Left kidney (tissue), 2 donors: Measurements from ENCODE around the gene MUCL3. TPM values are rescaled to one million over a fixed set of nuclear protein-coding genes. Genes with fewer than 3 reads are reported as not detected.
"Not testable (repeated sequence)": the region's sequence is repeated elsewhere in the genome, so short reads cannot be mapped to it uniquely, and the experiment has no call there.

Experiments used
- DNase-seq: peaks from one replicate; pipeline ENCODE4 v3.0.0-alpha.2; 2013
- polyA plus RNA-seq: library from polyadenylated mRNA; unstranded; fragments of 120-200 nt; gene quantifications from one replicate; pipeline ENCODE4 v1.2.1, GENCODE V29; 2013; ENCODE audit not compliant: insufficient read length

The MUCL3 gene
- polyA plus RNA-seq, 1 donor: 0.10 TPM

GRCh38 chr6:30939473-30939872 is 1.3 kb upstream of the MUCL3 start:
- no peak for DNase-seq

- peak; percentile 81 for DNase-seq
These were observed 1.7 kb downstream of the MUCL3 start for GRCh38 chr6:30942338-30943060.

GRCh38 chr6:30944051-30944450 is 3.3 kb downstream of the MUCL3 start:
- no peak for DNase-seq

- no peak for DNase-seq
These were observed 4.5 kb downstream of the MUCL3 start for GRCh38 chr6:30945281-30945680.

- no peak for DNase-seq
These were observed 6.5 kb downstream of the MUCL3 start for GRCh38 chr6:30947231-30947630.

- no peak for DNase-seq
These were observed 8.0 kb downstream of the MUCL3 start for GRCh38 chr6:30948811-30949210.

GRCh38 chr6:30951907-30952469 is 11.2 kb downstream of the MUCL3 start:
- no peak for DNase-seq

- DNase-seq: no peak
These were observed 14.0 kb downstream of the MUCL3 start for GRCh38 chr6:30954631-30955366.

- peak; percentile 62 for DNase-seq
These were observed 14.7 kb downstream of the MUCL3 start for GRCh38 chr6:30955367-30956042.

- DNase-seq: no peak
These were observed 16.9 kb downstream of the MUCL3 start for GRCh38 chr6:30957716-30958115.

- DNase-seq: no peak
These were observed 20.3 kb downstream of the MUCL3 start for GRCh38 chr6:30960907-30961673.

- no peak for DNase-seq
These were observed 21.9 kb downstream of the MUCL3 start for GRCh38 chr6:30962716-30963115.

GRCh38 chr6:30963641-30964040 is 22.9 kb downstream of the MUCL3 start:
- no peak for DNase-seq

GRCh38 chr6:30964075-30964474 is 23.3 kb downstream of the MUCL3 start:
- DNase-seq: no peak

GRCh38 chr6:30965140-30965601 is 24.4 kb downstream of the MUCL3 start:
- no peak for DNase-seq

GRCh38 chr6:30966154-30966553 is 25.4 kb downstream of the MUCL3 start:
- DNase-seq: no peak

- not testable (repeated sequence) for DNase-seq
These were observed 28.4 kb downstream of the MUCL3 start for GRCh38 chr6:30969171-30969570.

- no peak for DNase-seq
These were observed 30.2 kb downstream of the MUCL3 start for GRCh38 chr6:30970946-30971345.

- no peak for DNase-seq
These were observed 32.0 kb downstream of the MUCL3 start for GRCh38 chr6:30972816-30973215.

GRCh38 chr6:30974490-30975252 is 33.9 kb downstream of the MUCL3 start:
- no peak for DNase-seq

GRCh38 chr6:30979141-30979540 is 38.4 kb downstream of the MUCL3 start:
- no peak for DNase-seq
